NB4 (cell line): ENCODE measurements around the gene HIGD1A.

Experiments used
- DNase-seq: peaks from one replicate; pipeline ENCODE4 v3.0.0; 2010; ENCODE audit warnings: low read depth
- H3K4me3 ChIP-seq: one replicate; pipeline ENCODE4 v1.5.1; 2011; ENCODE audit warnings: mild to moderate bottlenecking, low read depth, low read length, moderate library complexity
- CTCF ChIP-seq: IDR thresholded peaks from one replicate; pipeline ENCODE4 v1.5.1; 2012; ENCODE audit warnings: low read depth, low read length
- MAX ChIP-seq: IDR thresholded peaks from 2 replicates; pipeline ENCODE4 v1.6.1; 2011; ENCODE audit warnings: low read depth, low read length
- MYC ChIP-seq: IDR thresholded peaks from 2 replicates; pipeline ENCODE4 v1.6.1; 2011; ENCODE audit warnings: low read depth, low read length
- POLR2A ChIP-seq: IDR thresholded peaks from 2 replicates; pipeline ENCODE4 v1.6.1; 2011; ENCODE audit warnings: mild to moderate bottlenecking; ENCODE audit not compliant: insufficient read length; ENCODE audit errors: extremely low read depth

HIGD1A gene

GRCh38 chr3:42804106-42804830 lies at the start of gene HIGD1A:
Gene HIGD1A, minus strand, starts transcription at chr3:42804490. Its CDS starts 10,237 bp downstream, at chr3:42794253.
- peak; percentile 96 for DNase-seq
- TF ChIP-seq MAX, result peak; percentile 27; the same call in 1 of the 2 replicates
- no peak for TF ChIP-seq CTCF
- no peak; the same call in 1 of the 2 replicates for TF ChIP-seq MYC
- TF ChIP-seq POLR2A, result peak; percentile 68

GRCh38 chr3:42853739-42854302 lies 49.5 kb upstream of the HIGD1A start:
- H3K4me3 ChIP-seq, result no peak overlapping the region
- TF ChIP-seq MYC (no peak), MAX (no peak), CTCF (no peak), POLR2A (no peak)
- DNase-seq, result no peak

More at GRCh38 chr3:42804106-42804830, at the start of gene HIGD1A:
- H3K4me3 ChIP-seq, result peak within 1 kb of the TSS; percentile 89

- TF ChIP-seq MAX (no peak), MYC (no peak), POLR2A (no peak), CTCF (no peak)
- no peak for DNase-seq
- H3K4me3 ChIP-seq, result no peak overlapping the region
Observed at GRCh38 chr3:42853056-42853455, 48.8 kb upstream of the HIGD1A start.

GRCh38 chr3:42852441-42852840 lies 48.2 kb upstream of the HIGD1A start:
- H3K4me3 ChIP-seq, result no peak overlapping the region
- no peak for DNase-seq
- TF ChIP-seq MAX (no peak), CTCF (no peak), POLR2A (no peak), MYC (no peak)

GRCh38 chr3:42851228-42851834 lies 47.0 kb upstream of the HIGD1A start:
- no peak for TF ChIP-seq POLR2A
- DNase-seq, result no peak
- H3K4me3 ChIP-seq, result no peak overlapping the region

GRCh38 chr3:42850263-42850662 lies 46.0 kb upstream of the HIGD1A start:
- no peak overlapping the region for H3K4me3 ChIP-seq
- TF ChIP-seq POLR2A (no peak), MYC (no peak), CTCF (no peak), MAX (no peak)

More at GRCh38 chr3:42850263-42850662, 46.0 kb upstream of the HIGD1A start:
- no peak for DNase-seq
